A673 (cell line): Measurements from ENCODE around the gene UBTD1.

Experiments
- CTCF ChIP-seq: fragments of 300-800, 200-600 bp; sonication (generic); conservative IDR thresholded peaks from 2 replicates; pipeline ENCODE4 v1.5.1; 2017; ENCODE audit warnings: low read depth, mild to moderate bottlenecking, antibody characterized with exemption, low read length, moderate library complexity, mixed read lengths
- EZH2 ChIP-seq: fragments of 200-600 bp; sonication (generic); IDR thresholded peaks from 2 replicates; pipeline ENCODE4 v1.6.1; 2017; ENCODE audit warnings: borderline replicate concordance, low read depth, mild to moderate bottlenecking, mixed read lengths, antibody characterized with exemption, low read length; ENCODE audit not compliant: poor library complexity, severe bottlenecking

- TF ChIP-seq CTCF (no peak), EZH2 (no peak)
Measured at GRCh38 chr10:97452352-97452751, 46.4 kb upstream of the UBTD1 start.
